Measurements from ENCODE around the gene AMN. TPM values are rescaled to one million over a fixed set of nuclear protein-coding genes. Genes with fewer than 3 reads are reported as not detected.

The AMN gene
- total and polyA plus RNA-seq, 2 donors (not counting 1 experiment from before 2014, with no cell fraction given), result 11.5 to 15.0 TPM

GRCh38 chr14:102942069-102942468 is 19.6 kb downstream of the AMN start:
- TF ChIP-seq EZH2 (IDR thresholded peaks at IDR 0.05; ENCODE audit: borderline replicate concordance, insufficient read depth, low read depth, low read length, poor library complexity, severe bottlenecking) (no peak), CTCF (IDR thresholded peaks at IDR 0.05) (no peak)
- no peak overlapping the region for H3K4me3 ChIP-seq (ENCODE audit: control extremely low read depth in 1 of 5, extremely low read depth in 1 of 5, insufficient read depth in 1 of 5, low read depth in 2 of 5, low read length in 4 of 5)
- intact Hi-C loops (cut with micrococcal nuclease), result no loop called here
- no peaks in the 10 kb centered on the region for H3K79me2 ChIP-seq (ENCODE audit: control insufficient read depth, insufficient read depth, low read length)
- ChIA-PET CTCF (no interaction called here), POLR2A (interaction anchor here (0.6 to 1.6 kb wide), 2 partner anchors 11 to 658 kb away, joined by 3 to 6 read pairs; no protein-coding TSS in a partner anchor)
- ATAC-seq (ENCODE audit: low read depth) (no peak), DNase-seq (no peak)
- Mint-ChIP-seq H3K27ac (peak overlapping the region; percentile 26), H3K27me3 (no peaks in the 10 kb centered on the region), H3K4me1 (peaks cover 20% of the 10 kb centered on the region), H3K9me3 (ENCODE audit: insufficient read depth) (no peaks in the 10 kb centered on the region), H3K4me3 (no peak overlapping the region)
- no peak overlapping the region for H3K9ac ChIP-seq (ENCODE audit: low read length)
- H3K36me3 ChIP-seq (replicated peaks in 1 of 2; ENCODE audit: control extremely low read depth in 1 of 2, control insufficient read depth in 1 of 2, extremely low read depth in 1 of 2, insufficient read depth in 2 of 2, low read length in 1 of 2), result peaks cover 0 to 8% of the 10 kb centered on the region in 2 experiments
- no peak overlapping the region for H2AFZ ChIP-seq (ENCODE audit: insufficient read depth, low read depth, low read length, poor library complexity, severe bottlenecking)
- H3K4me2 ChIP-seq (replicated peaks; ENCODE audit: low read depth, low read length, poor library complexity, severe bottlenecking), result no peak overlapping the region
- H3K9me3 ChIP-seq (ENCODE audit: control extremely low read depth in 1 of 3, control insufficient read depth in 2 of 3, insufficient read depth in 1 of 3, low read length in 2 of 3), result no peaks in the 10 kb centered on the region
- no peak overlapping the region for H3K27ac ChIP-seq (ENCODE audit: low read length in 2 of 2)
- no peaks in the 10 kb centered on the region for H3K27me3 ChIP-seq (replicated peaks in 1 of 4; ENCODE audit: control extremely low read depth in 1 of 4, control insufficient read depth in 3 of 4, insufficient read depth in 4 of 4, low read length in 3 of 4)
- peaks cover 0 to 23% of the 10 kb centered on the region in 2 donors for H3K4me1 ChIP-seq (ENCODE audit: control insufficient read depth in 2 of 2, insufficient read depth in 2 of 2, low read length in 2 of 2)
- 78% methylated on average over 10 of the region's 13 CpGs for WGBS (ENCODE audit: insufficient coverage)
- H4K20me1 ChIP-seq (ENCODE audit: control insufficient read depth, insufficient read depth, low read length, poor library complexity, severe bottlenecking), result no peaks in the 10 kb centered on the region

GRCh38 chr14:102943454-102943853 is 21.0 kb downstream of the AMN start:
- Histone ChIP-seq H3K4me3 (ENCODE audit: control extremely low read depth in 1 of 5, extremely low read depth in 1 of 5, insufficient read depth in 1 of 5, low read depth in 2 of 5, low read length in 4 of 5) (no peak overlapping the region), H3K4me1 (ENCODE audit: control insufficient read depth in 2 of 2, insufficient read depth in 2 of 2, low read length in 2 of 2) (peaks cover 0 to 30% of the 10 kb centered on the region in 2 donors), H3K27me3 (replicated peaks in 1 of 4; ENCODE audit: control extremely low read depth in 1 of 4, control insufficient read depth in 3 of 4, insufficient read depth in 4 of 4, low read length in 3 of 4) (no peaks in the 10 kb centered on the region), H3K4me2 (replicated peaks; ENCODE audit: low read depth, low read length, poor library complexity, severe bottlenecking) (no peak overlapping the region), H4K20me1 (ENCODE audit: control insufficient read depth, insufficient read depth, low read length, poor library complexity, severe bottlenecking) (no peaks in the 10 kb centered on the region), H3K79me2 (ENCODE audit: control insufficient read depth, insufficient read depth, low read length) (no peaks in the 10 kb centered on the region), H3K36me3 (replicated peaks in 1 of 2; ENCODE audit: control extremely low read depth in 1 of 2, control insufficient read depth in 1 of 2, extremely low read depth in 1 of 2, insufficient read depth in 2 of 2, low read length in 1 of 2) (peaks cover 0 to 8% of the 10 kb centered on the region in 2 experiments), H3K27ac (ENCODE audit: low read length in 2 of 2) (no peak overlapping the region), H3K9ac (ENCODE audit: low read length) (no peak overlapping the region), H3K9me3 (ENCODE audit: control extremely low read depth in 1 of 3, control insufficient read depth in 2 of 3, insufficient read depth in 1 of 3, low read length in 2 of 3) (no peaks in the 10 kb centered on the region), H2AFZ (ENCODE audit: insufficient read depth, low read depth, low read length, poor library complexity, severe bottlenecking) (no peak overlapping the region)
- Mint-ChIP-seq H3K4me3 (no peak overlapping the region), H3K27me3 (no peaks in the 10 kb centered on the region), H3K4me1 (peaks cover 28% of the 10 kb centered on the region), H3K27ac (no peak overlapping the region), H3K9me3 (ENCODE audit: insufficient read depth) (no peaks in the 10 kb centered on the region)
- no peak for DNase-seq
- no peak for ATAC-seq (ENCODE audit: low read depth)
- POLR2A ChIA-PET, result no interaction called here
- WGBS (ENCODE audit: insufficient coverage), result 94% methylated on average over 15 of the region's 16 CpGs
- CTCF ChIA-PET, result no interaction called here
- TF ChIP-seq EZH2 (IDR thresholded peaks at IDR 0.05; ENCODE audit: borderline replicate concordance, insufficient read depth, low read depth, low read length, poor library complexity, severe bottlenecking) (no peak), CTCF (IDR thresholded peaks at IDR 0.05) (no peak)
- intact Hi-C loops (cut with micrococcal nuclease), result no loop called here
